VCaP (cell line): ENCODE data around the gene ZC2HC1B.

Source experiments
- H3K27ac ChIP-seq: fragments of 450-650 bp; 2 replicates; pipeline ENCODE4 v1.5.1; 2017
- TF ChIP-seq, protein P1 (sequence below): fragments of 450-650 bp; conservative IDR thresholded peaks from 2 replicates; pipeline ENCODE4 v1.5.1; 2017; ENCODE audit warnings: mild to moderate bottlenecking, moderate library complexity

Gene ZC2HC1B

DNA sequence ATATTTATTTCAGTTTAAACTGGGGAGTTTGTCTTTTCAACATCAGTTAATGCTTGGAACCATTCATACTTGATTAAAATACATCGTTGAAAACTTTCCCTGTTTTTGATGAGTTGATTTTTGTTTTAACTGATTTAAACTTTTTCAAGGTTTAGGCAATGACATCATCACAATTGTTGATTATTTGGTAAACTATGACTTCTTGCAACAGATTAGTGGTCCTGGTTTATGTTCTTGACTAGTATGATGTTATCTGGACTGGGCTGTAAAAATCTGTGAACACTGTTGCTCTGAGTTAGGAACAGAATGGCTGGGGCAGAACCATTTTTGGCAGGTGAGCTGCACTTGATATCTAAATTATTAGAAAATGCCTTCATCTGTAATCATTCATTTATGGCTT is at the start of gene ZC2HC1B:
Gene ZC2HC1B, plus strand, starts transcription at position 241 of the 400 bp plus-strand sequence. Its CDS starts 66 bp downstream, at position 307.
- TF ChIP-seq, protein P1, sequence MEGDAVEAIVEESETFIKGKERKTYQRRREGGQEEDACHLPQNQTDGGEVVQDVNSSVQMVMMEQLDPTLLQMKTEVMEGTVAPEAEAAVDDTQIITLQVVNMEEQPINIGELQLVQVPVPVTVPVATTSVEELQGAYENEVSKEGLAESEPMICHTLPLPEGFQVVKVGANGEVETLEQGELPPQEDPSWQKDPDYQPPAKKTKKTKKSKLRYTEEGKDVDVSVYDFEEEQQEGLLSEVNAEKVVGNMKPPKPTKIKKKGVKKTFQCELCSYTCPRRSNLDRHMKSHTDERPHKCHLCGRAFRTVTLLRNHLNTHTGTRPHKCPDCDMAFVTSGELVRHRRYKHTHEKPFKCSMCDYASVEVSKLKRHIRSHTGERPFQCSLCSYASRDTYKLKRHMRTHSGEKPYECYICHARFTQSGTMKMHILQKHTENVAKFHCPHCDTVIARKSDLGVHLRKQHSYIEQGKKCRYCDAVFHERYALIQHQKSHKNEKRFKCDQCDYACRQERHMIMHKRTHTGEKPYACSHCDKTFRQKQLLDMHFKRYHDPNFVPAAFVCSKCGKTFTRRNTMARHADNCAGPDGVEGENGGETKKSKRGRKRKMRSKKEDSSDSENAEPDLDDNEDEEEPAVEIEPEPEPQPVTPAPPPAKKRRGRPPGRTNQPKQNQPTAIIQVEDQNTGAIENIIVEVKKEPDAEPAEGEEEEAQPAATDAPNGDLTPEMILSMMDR: no peak
- H3K27ac ChIP-seq: no peak within 1 kb of the TSS

GRCh38 chr6:143817621-143818020 is 46.7 kb upstream of the ZC2HC1B start:
- TF ChIP-seq, protein P1: no peak
- no peak overlapping the region for H3K27ac ChIP-seq

- no peak overlapping the region for H3K27ac ChIP-seq
- TF ChIP-seq, protein P1: no peak
Measured at GRCh38 chr6:143821359-143821758, 42.9 kb upstream of the ZC2HC1B start.

DNA sequence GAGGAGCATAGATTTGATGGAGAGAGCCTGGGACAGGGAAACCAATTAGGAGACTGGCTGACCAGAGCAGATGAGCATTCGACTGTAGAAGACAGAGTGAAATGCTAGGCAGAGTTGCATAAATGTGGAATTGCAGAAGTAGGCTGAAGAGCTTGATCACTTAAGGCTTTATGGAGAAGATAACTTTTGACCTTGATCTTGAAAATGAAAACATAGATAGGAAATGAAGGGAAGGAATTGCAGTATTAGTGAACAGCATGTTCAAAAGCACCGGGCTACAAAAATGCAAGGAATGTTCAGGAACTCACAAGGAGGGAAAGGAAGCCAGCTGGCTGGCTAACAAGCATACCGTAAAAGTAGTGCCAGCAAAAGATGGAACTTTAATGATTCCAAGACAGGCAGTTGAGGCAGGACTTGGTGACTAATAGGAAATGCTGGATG is 41.7 kb upstream of the ZC2HC1B start:
- no peak overlapping the region for H3K27ac ChIP-seq
- TF ChIP-seq, protein P1: no peak

DNA sequence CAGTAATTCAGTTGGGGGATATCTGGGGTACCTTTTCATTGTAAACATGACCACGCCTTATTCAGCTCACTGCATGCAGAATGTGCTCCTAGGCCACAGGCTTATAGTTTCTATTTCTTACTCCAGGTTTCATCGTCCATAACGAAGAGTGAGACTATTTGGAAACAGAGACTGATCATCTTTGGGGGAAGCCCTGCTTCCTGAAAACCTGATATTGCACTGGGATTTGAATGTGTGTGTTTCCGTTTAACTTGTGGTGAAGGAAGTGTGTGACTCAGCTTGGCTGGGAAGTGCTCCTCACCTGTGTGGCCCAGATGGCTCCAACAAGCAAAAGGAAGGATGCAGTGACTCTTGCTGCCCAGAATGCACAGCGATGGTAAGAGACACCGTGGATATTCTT is 40.7 kb upstream of the ZC2HC1B start:
- TF ChIP-seq, protein P1: no peak
- no peak overlapping the region for H3K27ac ChIP-seq

DNA sequence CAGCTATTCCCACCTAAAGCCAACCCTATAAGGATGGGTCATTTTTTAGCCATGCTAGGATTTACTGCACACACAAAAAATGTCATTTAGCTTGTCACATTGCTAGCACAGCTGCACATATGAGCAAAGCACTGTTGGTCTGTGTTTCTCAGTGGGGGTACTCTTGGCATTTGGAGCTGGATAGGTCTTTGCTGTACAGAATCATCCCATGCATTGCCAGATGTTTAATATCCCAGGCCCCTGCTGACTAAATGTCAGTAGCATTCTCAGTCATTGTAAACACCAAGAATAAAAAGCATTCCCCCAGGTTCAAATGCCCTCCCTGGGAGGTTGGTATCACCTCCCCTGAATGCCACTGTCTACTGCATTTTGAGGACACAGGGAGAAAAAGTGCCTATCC is 35.7 kb upstream of the ZC2HC1B start:
- TF ChIP-seq, protein P1: no peak

DNA sequence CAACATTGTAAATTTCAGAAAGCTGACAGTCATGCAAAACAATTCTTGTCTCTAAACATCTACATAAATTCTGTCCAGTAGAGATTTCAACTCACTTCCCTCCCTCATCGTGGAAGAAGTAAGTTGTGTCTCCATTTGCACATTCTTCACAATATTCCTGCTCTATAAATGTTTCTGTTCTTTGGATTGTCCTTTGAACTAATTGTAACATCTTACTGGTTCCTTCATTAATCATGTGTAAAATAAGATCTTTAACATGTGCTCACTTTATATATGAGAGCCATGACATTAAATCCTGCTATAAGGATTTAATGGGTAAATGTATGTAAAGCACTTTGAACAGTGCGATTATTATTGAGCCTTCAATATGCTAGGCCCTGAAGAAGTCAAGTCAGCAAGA is 28.1 kb upstream of the ZC2HC1B start:
- TF ChIP-seq, protein P1: no peak
- H3K27ac ChIP-seq: peak overlapping the region; percentile 14; the same call in 1 of the 2 replicates

More for the DNA sequence above, 35.7 kb upstream of the ZC2HC1B start:
- no peak overlapping the region for H3K27ac ChIP-seq
